SK-MEL-5 (cell line): ENCODE measurements around the gene SMC1B. TPM values are rescaled to one million over a fixed set of nuclear protein-coding genes. Genes with fewer than 3 reads are reported as not detected.
"Not testable (repeated sequence)": the region's sequence is repeated elsewhere in the genome, so short reads cannot be mapped to it uniquely, and the experiment has no call there.

Experiments
- DNase-seq: peaks from one replicate; pipeline ENCODE4 v3.0.0-alpha.2; 2016; ENCODE audit warnings: low read depth, low spot score
- in situ Hi-C: cut with HindIII; loops from 2 replicates; pipeline ENCODE4 v1.10.0; 2016; ENCODE audit warnings: low sequenced_read_pairs, high pct_unique_total_duplicates, low pct_unique_long_range_greater_than_20kb
- total RNA-seq: library from RNA; depleted of rRNA; stranded (reverse); fragments of >200 nt; shearing (Covaris generic); gene quantifications from 2 replicates; pipeline ENCODE4 v1.2.3, GENCODE V29; 2014

SMC1B gene
- total RNA-seq, 1 experiment from 2014 or later, result 0.16 TPM

DNA sequence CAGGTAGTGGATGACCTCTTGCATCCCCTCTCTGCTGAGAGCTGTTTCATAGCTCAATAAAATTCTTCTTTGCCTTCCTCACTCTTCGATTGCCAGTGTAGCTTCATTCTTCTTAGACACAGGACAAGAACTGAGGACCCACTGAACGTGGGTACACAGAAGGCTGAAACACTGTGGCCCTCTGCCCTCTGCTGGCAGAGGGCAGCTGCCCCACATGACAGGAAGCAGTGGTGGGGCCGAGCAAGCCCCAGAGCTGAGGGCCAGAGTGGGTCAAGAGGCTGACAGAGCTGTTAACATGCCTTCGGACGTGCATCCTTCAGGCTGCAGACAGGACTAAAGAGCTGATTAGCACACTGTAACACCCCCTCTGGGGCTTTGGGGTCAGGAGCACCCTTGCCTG is 15.6 kb downstream of the SMC1B start:
- in situ Hi-C loops, result no loop called here
- peak; percentile 53 for DNase-seq

DNA sequence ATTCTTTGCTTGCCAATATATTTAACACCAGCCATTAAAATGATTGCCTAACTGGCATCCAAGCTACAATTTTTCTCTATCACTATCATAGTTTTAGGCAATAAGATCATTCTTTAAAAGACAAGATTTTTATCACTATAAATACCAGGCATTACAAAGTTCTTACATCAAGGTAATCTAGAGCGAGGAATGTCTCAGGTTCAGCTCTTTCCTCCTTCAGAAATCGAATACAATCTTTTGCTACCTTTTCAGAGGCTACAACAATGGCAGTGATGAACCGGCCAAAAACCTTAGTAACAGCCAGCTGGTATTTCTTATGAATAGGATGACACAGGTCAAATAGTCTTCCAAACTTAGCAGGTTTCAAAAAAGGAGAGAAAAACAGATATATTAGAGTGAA is 23.9 kb downstream of the SMC1B start:
- no peak for DNase-seq
- in situ Hi-C loops, result no loop called here

DNA sequence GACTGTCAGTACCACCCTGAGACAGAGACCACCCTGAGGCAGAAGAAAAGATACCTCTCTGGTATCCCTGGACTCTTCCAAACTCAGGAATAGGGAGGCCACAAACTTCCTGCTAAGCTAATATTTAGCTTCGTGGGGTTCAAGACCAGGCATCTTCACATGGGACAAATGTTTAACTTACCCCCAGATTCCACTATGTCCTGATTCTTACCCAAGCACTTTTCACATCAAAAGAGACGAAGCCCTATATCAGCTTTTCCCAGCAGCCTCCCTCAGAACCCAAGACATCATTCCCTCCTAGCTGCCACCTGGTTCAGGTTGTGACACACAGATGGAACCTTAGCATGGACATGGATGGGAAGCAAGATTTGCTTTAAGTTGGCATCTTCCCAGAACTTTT is 32.1 kb downstream of the SMC1B start:
- in situ Hi-C loops, result no loop called here

DNA sequence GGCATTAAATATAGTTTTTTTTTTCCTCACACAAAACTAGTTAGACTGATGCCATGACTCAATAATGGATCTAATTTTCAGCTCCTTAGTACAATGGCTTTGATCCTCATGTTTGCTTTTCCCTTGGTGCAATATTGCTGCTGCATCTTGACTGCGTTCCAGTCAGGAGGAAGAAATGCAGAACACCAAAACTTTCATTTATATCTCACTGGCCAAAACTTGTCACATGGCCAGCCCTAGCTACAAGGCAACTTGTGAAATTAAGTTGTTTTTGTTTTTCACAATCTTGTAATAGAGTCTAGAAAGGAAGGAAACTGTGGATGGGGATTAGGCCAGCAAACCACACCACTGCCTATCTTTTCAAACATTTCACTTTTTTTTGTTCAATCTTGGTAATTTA is 36.7 kb downstream of the SMC1B start:
- in situ Hi-C loops, result no loop called here
- DNase-seq, result no peak

More for the DNA sequence above, 32.1 kb downstream of the SMC1B start:
- DNase-seq, result no peak

DNA sequence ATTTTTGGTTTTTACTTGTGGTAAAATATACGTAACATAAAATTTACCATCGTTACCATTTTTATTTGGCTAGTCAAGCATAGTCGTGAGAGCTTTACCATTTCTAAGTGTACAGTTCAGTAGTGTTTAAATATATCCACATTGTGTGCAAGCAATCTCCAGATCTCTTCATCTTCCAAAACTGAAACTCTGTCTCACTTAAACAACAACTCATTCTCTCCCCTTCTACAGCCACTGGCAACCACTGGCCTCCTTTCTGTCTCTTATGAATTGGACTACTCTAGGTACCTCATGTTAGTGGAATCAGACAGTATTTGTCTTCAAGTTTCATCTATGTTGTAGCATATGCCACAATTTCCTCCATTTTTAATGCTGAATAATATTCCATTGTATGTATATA is 37.4 kb downstream of the SMC1B start:
- in situ Hi-C loops, result no loop called here
- DNase-seq, result peak; percentile 36

DNA sequence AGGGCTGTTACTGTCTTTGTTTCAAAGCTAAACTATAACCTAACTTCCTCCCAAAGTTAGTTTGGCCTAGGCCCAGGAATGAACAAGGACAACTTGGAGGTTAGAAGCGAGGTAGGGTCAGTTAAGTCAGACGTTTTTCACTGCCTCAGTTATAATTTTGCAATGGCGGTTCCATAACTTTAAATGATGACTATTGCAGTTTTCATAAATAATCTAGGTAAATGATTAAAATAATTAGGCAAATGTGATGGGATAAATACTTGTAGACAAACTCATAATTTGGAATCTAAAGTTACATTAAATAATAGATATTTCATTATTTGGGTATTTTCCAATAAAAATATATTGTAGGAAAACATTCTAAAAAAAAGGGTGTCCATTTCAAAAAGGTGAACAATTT is 39.8 kb downstream of the SMC1B start:
- in situ Hi-C loops, DNase-seq: not testable (repeated sequence)

DNA sequence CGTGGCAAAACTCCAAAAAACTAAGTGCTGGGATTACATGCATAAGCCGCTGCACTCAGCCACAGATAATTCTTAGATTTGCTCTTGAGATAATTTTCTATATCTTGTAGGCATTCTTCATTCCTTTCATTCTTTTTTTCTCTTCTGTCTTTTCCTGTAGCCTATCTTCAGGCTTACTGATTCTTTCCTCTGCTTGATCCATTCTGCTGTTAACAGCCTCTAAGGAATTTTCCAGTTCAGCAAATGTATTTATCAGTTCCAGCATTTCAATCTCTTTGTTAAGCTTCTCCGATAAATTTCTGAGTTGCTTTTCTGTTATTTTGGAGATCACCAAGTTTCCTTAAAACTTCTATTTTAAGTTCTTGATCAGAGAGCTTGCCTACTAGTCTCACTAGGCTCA is 46.7 kb downstream of the SMC1B start:
- in situ Hi-C loops, result no loop called here

DNA sequence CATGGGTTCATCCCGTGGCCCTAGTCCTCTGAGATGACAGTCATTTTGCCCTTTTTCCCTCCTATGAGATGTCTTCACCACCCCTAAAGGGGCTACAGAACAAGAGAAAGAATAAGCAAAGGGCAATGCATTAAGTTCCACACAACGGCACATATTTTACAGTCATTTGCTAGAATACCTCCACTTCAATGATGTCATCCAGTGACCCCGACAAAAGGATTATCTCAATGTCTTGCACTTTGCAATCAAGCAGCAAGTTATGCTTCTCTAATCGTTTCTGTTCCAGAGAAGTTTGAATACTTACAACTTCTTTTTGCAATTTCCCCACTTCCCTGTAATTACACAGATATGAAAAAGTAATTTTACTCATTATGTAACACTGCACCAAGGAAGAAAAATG is 53.8 kb downstream of the SMC1B start:
- no peak for DNase-seq
- in situ Hi-C loops, result no loop called here

More for the DNA sequence above, 46.7 kb downstream of the SMC1B start:
- DNase-seq, result no peak

DNA sequence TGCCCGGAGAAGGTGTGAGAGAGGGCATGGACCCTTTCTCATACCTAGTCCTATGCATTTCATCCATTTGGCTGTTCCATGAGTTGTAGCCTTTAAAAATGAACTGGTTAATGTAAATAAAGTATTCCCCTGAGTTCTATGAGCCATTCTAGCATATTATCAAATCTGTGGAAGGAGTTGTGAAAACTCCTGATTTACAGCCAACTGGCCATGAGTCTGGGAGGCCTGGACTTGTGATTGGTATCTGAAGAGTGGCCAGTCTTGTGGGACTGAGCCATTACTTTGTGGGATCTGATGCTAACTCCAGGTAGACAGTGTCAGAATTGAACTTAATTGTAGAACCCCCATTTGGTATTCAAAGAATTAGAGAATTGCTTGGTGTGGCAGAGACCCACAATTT is 55.3 kb downstream of the SMC1B start:
- no peak for DNase-seq
- in situ Hi-C loops, result no loop called here

DNA sequence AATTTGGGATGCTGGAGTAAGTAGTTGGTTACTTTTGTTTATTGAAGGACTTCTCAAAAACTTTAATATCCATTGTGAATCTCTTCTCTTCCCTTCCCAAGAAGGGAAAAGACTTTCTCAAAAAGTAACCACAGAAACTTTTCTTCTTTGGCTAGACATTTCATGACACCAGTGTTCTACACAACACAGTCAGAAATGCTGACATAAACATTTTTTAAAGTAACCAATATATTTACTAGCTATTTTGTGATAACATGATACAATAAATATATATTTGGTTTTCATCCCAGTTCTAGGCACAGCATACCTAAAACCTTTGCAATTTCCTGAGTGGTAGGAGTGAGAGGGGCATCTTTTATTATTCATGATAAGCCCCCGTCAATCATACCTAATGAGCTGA is 55.9 kb downstream of the SMC1B start:
- in situ Hi-C loops, result no loop called here

DNA sequence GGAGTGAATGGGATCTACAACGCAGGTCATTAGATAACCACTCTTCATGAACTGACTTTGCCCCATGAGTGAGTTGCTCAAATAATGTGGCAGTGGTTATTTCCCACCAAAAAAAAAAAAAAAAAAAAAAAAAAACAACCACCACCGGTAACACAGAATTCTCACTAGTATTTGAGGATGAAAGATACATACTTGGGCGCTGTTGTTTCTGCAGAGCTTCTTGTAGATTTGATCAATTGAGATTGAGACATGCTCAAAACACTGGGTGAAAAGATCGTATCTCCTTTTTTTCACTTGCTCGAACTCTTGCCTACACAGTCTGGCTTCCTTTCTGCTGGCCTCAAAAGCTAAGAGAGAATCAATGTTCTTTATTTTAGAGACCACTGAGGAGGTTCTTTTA is 59.6 kb downstream of the SMC1B start:
- DNase-seq, result no peak
- in situ Hi-C loops, result no loop called here

More for the DNA sequence above, 55.9 kb downstream of the SMC1B start:
- no peak for DNase-seq

DNA sequence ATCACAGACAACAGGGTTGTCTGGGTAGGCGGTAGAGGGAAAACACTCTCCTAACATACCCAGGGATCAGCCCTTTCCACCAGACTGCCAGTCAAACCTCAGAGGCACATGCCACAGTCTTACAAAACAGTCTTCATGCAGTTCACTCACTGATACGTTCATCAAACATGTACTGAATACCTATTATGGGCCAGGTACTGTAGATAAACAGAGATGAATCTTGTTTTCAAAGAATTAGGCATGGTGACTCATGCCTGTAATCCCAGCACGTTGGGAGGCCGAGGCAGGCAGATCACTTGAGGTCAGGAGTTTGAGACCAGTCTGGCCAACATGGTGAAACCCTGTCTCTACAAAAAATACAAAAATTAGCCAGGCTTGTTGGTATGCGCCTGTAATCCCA is 60.6 kb downstream of the SMC1B start:
- DNase-seq, in situ Hi-C loops: not testable (repeated sequence)

DNA sequence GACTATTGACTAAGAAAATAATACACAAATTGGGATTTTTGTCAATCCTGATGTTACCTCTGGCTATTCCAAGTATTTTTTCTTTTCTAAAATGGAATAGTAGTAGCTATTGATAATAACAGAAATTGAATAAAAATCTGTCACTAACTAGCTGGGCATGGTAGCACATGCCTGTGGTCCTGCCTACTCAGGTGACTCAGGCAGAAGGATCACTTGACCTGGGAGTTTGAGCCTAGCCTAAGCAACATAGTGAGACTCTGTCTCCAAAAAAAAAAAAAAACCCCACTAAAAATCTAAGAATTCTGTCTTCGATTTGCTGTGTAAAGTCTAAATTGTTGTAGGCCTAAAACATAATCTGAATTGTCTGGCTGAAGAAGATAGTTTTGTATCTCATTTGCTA is 61.4 kb downstream of the SMC1B start:
- in situ Hi-C loops, result no loop called here
- DNase-seq, result peak; percentile 20

DNA sequence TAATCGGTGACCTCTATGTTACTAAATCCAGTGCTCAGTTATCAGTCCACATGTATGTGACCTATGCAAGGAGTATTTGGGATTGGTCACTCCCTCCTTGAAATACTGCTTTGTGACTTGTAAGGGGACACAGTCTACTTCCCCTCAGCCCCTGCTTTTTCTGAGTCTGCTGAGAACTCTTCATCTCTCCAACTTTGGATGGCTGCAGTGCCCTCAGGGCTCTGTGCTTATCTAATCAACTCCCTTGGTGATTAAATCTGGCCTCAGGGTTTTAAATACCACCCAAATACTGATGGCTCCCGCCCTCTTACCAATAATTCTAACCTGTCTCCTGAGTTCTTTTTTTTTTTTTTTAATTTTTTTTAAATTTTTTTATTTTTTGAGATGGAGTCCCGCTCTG is 63.5 kb downstream of the SMC1B start:
- DNase-seq, result no peak
- in situ Hi-C loops, result no loop called here

DNA sequence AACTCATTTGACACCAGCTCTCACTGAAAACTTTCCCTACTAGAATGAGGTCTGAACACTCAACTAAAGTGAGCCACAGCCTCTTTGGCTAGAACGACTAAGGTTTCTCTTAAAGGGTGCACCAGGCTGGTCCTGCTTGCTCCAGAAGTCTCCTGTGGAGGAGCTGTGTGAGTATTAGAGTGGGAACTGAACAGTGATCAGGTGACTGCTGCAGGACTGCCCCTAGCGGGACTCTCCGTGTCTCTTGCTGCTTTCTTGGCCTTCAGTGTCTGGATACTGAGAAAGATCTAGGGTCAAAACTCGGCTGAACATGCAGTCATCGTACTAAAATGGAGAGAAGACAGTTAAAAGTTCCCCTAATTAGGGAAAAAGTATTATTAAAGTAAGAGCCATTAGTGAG is 69.1 kb downstream of the SMC1B start:
- peak; percentile 88 for DNase-seq
- in situ Hi-C loops, result no loop called here

DNA sequence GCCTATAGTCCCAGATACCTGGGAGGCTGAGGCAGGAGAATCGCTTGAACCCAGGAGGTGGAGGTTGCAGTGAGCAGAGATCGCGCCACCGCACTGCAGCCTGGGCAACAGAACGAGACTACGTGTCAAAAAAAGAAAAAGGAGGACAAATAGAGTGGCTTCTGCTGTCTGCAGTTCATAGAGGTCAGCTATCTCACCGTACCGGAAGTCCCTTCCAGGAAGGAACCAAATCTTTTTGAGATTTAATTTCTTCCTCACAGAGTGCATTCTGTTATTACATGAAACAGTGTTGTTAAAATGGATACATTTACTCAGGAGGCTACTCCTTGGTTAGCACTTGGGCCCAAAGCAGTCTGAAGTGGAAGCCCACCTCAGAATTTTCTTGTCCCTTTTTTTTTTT is 70.3 kb downstream of the SMC1B start:
- DNase-seq, result no peak
- in situ Hi-C loops, result no loop called here

DNA sequence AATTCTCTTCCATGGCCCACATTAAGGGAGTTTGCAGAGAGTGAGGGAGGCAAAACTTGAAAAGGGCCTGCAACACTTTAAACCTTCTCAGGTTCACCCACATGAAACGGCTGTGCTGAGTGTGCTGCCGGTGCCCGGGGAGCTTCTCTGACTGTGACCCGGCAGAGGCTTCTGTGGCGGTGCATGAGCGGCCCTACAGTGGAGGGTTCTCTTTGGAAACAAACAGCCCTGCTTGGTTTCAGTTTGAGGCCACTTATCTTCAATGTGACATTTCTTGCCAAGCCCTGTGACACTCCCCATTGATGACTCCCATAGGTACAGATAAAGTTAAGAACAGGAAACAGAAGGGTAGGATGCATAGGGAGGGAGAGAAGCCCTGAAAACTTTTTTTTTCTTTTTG is 71.9 kb downstream of the SMC1B start:
- in situ Hi-C loops, result no loop called here
- no peak for DNase-seq

DNA sequence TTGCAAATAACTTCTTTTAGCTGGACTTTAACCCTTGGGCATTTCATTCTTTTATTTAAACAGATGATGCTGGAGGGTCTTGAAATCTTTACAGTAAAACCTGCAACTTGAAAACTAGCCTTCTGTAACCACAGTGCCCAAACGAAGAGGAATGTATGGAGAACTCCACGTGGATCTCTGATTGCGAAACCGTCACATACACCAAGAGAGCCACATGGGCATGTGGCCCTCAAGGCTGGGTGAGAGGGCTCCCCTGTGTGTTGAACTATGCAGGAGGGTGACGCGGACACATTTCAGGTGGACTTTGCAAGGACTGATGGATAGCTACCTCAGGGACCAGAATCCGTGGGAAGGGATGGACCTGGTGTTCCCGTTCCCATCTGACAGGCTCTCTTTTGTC is 73.1 kb downstream of the SMC1B start:
- DNase-seq, result no peak
- in situ Hi-C loops, result no loop called here

DNA sequence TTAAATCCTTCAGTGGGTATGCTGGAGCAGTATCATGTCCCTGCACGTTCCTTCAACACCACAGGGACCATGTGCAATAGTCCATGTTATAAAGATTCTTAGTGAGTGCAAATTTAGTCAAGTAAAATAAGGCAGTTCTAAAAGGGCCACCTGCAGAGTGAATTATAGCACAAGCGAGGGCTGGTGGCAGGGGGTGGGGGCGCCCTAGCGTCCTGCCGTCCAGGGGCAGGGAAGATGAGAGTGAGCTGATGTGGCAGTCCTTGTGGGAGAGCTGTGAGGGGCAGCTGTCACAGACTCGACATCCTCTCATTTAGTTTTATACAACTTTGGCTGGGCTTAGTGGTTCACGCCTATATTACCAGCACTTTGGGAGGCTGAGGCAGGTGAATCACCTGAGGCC is 74.6 kb downstream of the SMC1B start:
- DNase-seq, result no peak
- in situ Hi-C loops, result no loop called here

DNA sequence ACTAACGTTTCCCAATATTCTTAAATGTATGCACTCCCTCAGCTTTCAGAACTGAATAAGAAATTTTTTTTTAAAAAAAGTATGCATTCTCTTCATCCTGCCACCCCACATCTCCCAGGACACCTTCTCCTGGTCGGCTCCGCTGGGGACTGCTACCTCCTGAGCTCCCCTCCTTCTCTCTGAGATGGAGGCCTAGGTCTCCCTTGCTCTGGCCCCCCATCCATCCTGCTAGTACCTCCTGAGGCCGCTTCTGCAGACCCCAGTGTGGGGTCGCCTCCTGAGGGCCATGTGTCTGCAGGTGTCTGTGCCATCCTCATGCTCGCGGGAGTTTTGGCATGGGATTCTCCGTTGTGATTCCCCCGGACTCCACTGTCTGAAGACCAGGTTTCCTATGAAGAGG is 75.9 kb downstream of the SMC1B start:
- in situ Hi-C loops, result no loop called here
- no peak for DNase-seq
